Endodermal cell (in vitro differentiated cells): ENCODE results near the gene POU3F4. TPM values are rescaled to one million over a fixed set of nuclear protein-coding genes. Genes with fewer than 3 reads are reported as not detected.

Experiments used
- DNase-seq: peaks from one replicate; pipeline ENCODE4 v3.0.0-alpha.2; 2017
- H3K27ac ChIP-seq: 2 replicates; pipeline ENCODE4 v1.5.1; 2013; ENCODE audit warnings: mild to moderate bottlenecking, low read depth, low read length, moderate library complexity
- H3K27me3 ChIP-seq: 2 replicates; pipeline ENCODE4 v1.6.1; 2013; ENCODE audit warnings: mild to moderate bottlenecking, low read length, moderate library complexity; ENCODE audit not compliant: insufficient read depth, control insufficient read depth, poor library complexity, severe bottlenecking
- H3K36me3 ChIP-seq: 2 replicates; pipeline ENCODE4 v1.7.0; 2013; ENCODE audit warnings: mild to moderate bottlenecking, low read length, moderate library complexity; ENCODE audit not compliant: control insufficient read depth, insufficient read depth
- H3K4me1 ChIP-seq: one replicate; pipeline ENCODE4 v1.7.0; 2013; ENCODE audit warnings: low read length; ENCODE audit not compliant: control insufficient read depth, insufficient read depth
- H3K4me3 ChIP-seq: 2 replicates; pipeline ENCODE4 v1.5.1; 2013; ENCODE audit warnings: mild to moderate bottlenecking, low read length, moderate library complexity
- H3K9ac ChIP-seq: 2 replicates; pipeline ENCODE4 v1.6.1; 2013; ENCODE audit warnings: mild to moderate bottlenecking, low read length, moderate library complexity; ENCODE audit not compliant: poor library complexity, severe bottlenecking; ENCODE audit errors: extremely low read depth
- H3K9me3 ChIP-seq: 2 replicates; pipeline ENCODE4 v1.6.1; 2013; ENCODE audit warnings: mild to moderate bottlenecking, low read length, moderate library complexity; ENCODE audit not compliant: control insufficient read depth
- H3K27ac Mint-ChIP-seq: 2 replicates; pipeline ENCODE4 v1.8.0; 2020; ENCODE audit warnings: mixed read lengths
- H3K27me3 Mint-ChIP-seq: 2 replicates; pipeline ENCODE4 v1.8.0; 2021; ENCODE audit warnings: mild to moderate bottlenecking, mixed read lengths; ENCODE audit not compliant: insufficient read depth
- H3K36me3 Mint-ChIP-seq: 2 replicates; pipeline ENCODE4 v1.8.0; 2020; ENCODE audit warnings: low read depth, mixed read lengths
- H3K4me1 Mint-ChIP-seq: 2 replicates; pipeline ENCODE4 v1.8.0; 2020; ENCODE audit warnings: mixed read lengths
- H3K4me3 Mint-ChIP-seq: 2 replicates; pipeline ENCODE4 v1.8.0; 2020; ENCODE audit warnings: mild to moderate bottlenecking, moderate library complexity, mixed read lengths
- H3K9me3 Mint-ChIP-seq: 2 replicates; pipeline ENCODE4 v1.8.0; 2020; ENCODE audit warnings: mild to moderate bottlenecking, mixed read lengths
- CTCF ChIP-seq: fragments of 200-600 bp; sonication (generic); conservative IDR thresholded peaks from 2 replicates; pipeline ENCODE4 v1.5.0; 2021; ENCODE audit warnings: antibody characterized with exemption, mild to moderate bottlenecking
- WGBS, 2 experiments: methylation state at CpG; one replicate each; pipeline versions ENCODE4 v1.1.5 to v1.1.7; 2013; ENCODE audit warnings: missing lambda C conversion rate in 2 of 2, mixed read lengths in 1 of 2; ENCODE audit not compliant: insufficient coverage in 1 of 2, insufficient read length in 1 of 2; 5-methylcytosine and 5-hydroxymethylcytosine counted together
- total RNA-seq, 2 donors: library from RNA; stranded (reverse); fragmentation: NEBNext Ultra II Directional in 1 of 2; extraction: Animal tissue kit (Norgen Biotek cat#: 25700) in 1 of 2; gene quantifications; 2 replicates in 1 of 2; 3 replicates in 1 of 2; pipeline ENCODE4 v1.2.1, GENCODE V29; 2021

The POU3F4 gene
- total RNA-seq, 2 donors from 2014 or later, result 0.24 TPM; not detected in 1

GRCh38 chrX:83521905-83522304 is 13.8 kb downstream of the POU3F4 start:
- H3K27me3 Mint-ChIP-seq, result no peaks in the 10 kb centered on the region
- Histone ChIP-seq H3K4me1 (no peaks in the 10 kb centered on the region), H3K9me3 (no peaks in the 10 kb centered on the region), H3K27ac (no peak overlapping the region), H3K9ac (no peak overlapping the region), H3K4me3 (no peak overlapping the region), H3K27me3 (no peaks in the 10 kb centered on the region), H3K36me3 (no peaks in the 10 kb centered on the region)
- no peaks in the 10 kb centered on the region for H3K36me3 Mint-ChIP-seq
- H3K27ac Mint-ChIP-seq, result no peak overlapping the region
- H3K9me3 Mint-ChIP-seq, result peaks cover 27% of the 10 kb centered on the region
- no peak for TF ChIP-seq CTCF
- no peak for DNase-seq
- H3K4me1 Mint-ChIP-seq, result no peaks in the 10 kb centered on the region
- H3K4me3 Mint-ChIP-seq, result no peak overlapping the region
- WGBS, 2 experiments, result 100% methylated on average over 1 of the region's 1 CpG; no CpG with 5 or more reads in 1 of the 2 experiments

- no peaks in the 10 kb centered on the region for H3K36me3 ChIP-seq
- H3K9ac ChIP-seq, result no peak overlapping the region
- H3K4me1 Mint-ChIP-seq, result no peaks in the 10 kb centered on the region
- no peaks in the 10 kb centered on the region for H3K9me3 ChIP-seq
- no peak overlapping the region for H3K27ac ChIP-seq
- no peaks in the 10 kb centered on the region for H3K27me3 ChIP-seq
- H3K27ac Mint-ChIP-seq, result no peak overlapping the region
- no peak for DNase-seq
- H3K4me3 ChIP-seq, result no peak overlapping the region
- H3K9me3 Mint-ChIP-seq, result peaks cover 24% of the 10 kb centered on the region
- H3K27me3 Mint-ChIP-seq, result no peaks in the 10 kb centered on the region
- H3K36me3 Mint-ChIP-seq, result no peaks in the 10 kb centered on the region
- 93% methylated on average over 1 of the region's 1 CpG; no CpG with 5 or more reads in 1 of the 2 experiments for WGBS, 2 experiments
- H3K4me3 Mint-ChIP-seq, result no peak overlapping the region
- TF ChIP-seq CTCF, result no peak
- no peaks in the 10 kb centered on the region for H3K4me1 ChIP-seq
Observed at GRCh38 chrX:83529950-83530349, 21.9 kb downstream of the POU3F4 start.

- DNase-seq, result no peak
- Histone ChIP-seq H3K4me1 (no peaks in the 10 kb centered on the region), H3K27ac (no peak overlapping the region), H3K4me3 (no peak overlapping the region), H3K36me3 (no peaks in the 10 kb centered on the region), H3K27me3 (no peaks in the 10 kb centered on the region), H3K9ac (no peak overlapping the region), H3K9me3 (no peaks in the 10 kb centered on the region)
- TF ChIP-seq CTCF, result no peak
- Mint-ChIP-seq H3K9me3 (peaks cover 47% of the 10 kb centered on the region), H3K27ac (no peak overlapping the region), H3K36me3 (no peaks in the 10 kb centered on the region), H3K27me3 (no peaks in the 10 kb centered on the region), H3K4me1 (no peaks in the 10 kb centered on the region), H3K4me3 (no peak overlapping the region)
- 84 to 85% methylated on average over 2 to 6 of the region's 7 CpGs for whole genome bisulfite sequencing, 2 experiments
Observed at GRCh38 chrX:83535417-83536196, 27.5 kb downstream of the POU3F4 start.
